Measurements from ENCODE around the gene SH3D21. TPM values are rescaled to one million over a fixed set of nuclear protein-coding genes. Genes with fewer than 3 reads are reported as not detected.

SH3D21 gene
- total RNA-seq, 2 experiments from 2014 or later = 26.2 to 33.0 TPM

DNA sequence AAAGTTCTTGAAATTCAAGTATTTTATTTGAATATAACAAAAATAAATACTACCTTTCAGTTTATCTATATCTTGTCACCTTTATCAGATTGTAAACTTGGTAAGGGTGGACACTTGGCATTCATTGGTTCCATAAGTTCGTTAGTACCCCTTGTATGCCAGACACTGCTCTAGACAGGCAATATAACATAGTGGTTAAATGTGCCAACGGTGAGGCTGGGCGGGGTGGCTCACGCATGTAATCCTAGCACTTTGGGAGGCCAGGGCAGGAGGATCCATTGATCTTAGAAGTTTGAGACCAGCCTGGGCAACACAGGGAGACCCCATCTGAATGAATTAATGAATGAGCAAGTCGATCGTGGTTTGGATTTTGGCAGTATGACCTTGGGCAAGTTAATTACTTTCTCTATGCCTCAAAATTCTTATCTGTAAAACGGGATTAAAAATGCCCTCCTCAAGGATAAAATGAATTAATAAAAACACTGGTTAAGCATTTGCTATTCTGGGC is 26.3 kb upstream of the SH3D21 start:
- no peak for DNase-seq
- ATAC-seq = no peak
- intact Hi-C loops (cut with DNase I, micrococcal nuclease) = no loop called here
- Mint-ChIP-seq H3K4me3 (no peak overlapping the region), H3K4me1 (peaks cover 42% of the 10 kb centered on the region), H3K27me3 (no peaks in the 10 kb centered on the region), H3K36me3 (ENCODE audit: low read depth) (peaks cover 15% of the 10 kb centered on the region), H3K9me3 (ENCODE audit: low read depth) (no peaks in the 10 kb centered on the region), H3K27ac (peak overlapping the region; percentile 81)
- CTCF ChIA-PET = interaction anchor here (0.6 to 2.4 kb wide), 10 partner anchors 11 to 186 kb away, joined by 3 to 7 read pairs (median 3); partner anchors contain the start of gene TRAPPC3
- POLR2A ChIA-PET = no interaction called here

DNA sequence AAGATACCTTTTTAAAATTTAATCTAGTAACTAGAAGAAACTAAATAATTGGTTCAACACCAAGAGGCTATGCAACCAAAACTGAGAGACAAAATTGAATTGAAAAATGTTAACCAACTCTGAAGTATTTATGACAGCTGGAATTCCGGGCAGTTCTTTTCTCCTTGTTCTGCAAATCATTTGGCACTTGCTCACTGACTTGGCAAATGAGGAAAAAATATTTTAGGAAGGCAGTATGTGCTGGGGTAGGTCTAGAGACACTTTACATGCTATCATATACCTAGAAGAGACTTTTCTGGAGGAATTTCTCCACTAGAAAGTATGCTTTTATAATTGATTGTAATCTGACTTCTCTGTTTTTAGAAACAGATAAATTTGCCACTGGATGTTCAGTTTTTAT is 22.1 kb upstream of the SH3D21 start:
- POLR2A ChIA-PET = no interaction called here
- CTCF ChIA-PET = interaction anchor here (0.7 to 4.0 kb wide), 7 partner anchors 9 to 150 kb away, joined by 3 to 26 read pairs (median 3); partner anchors contain the start of gene TRAPPC3
- peaks cover 50% of the 10 kb centered on the region for H3K4me1 Mint-ChIP-seq

GRCh38 chr1:36284517-36284916 is 21.7 kb upstream of the SH3D21 start:
- POLR2A ChIA-PET = no interaction called here
- ATAC-seq = no peak
- CTCF ChIA-PET = interaction anchor here (1.0 to 4.0 kb wide), 9 partner anchors 16 to 183 kb away, joined by 3 to 46 read pairs (median 6); partner anchors contain the start of gene TRAPPC3
- Mint-ChIP-seq H3K27me3 (no peaks in the 10 kb centered on the region), H3K36me3 (ENCODE audit: low read depth) (peaks cover 49% of the 10 kb centered on the region), H3K9me3 (ENCODE audit: low read depth) (no peaks in the 10 kb centered on the region), H3K27ac (peak overlapping the region; percentile 61), H3K4me1 (peaks cover 45% of the 10 kb centered on the region), H3K4me3 (no peak overlapping the region)
- no peak for DNase-seq
- intact Hi-C loops (cut with DNase I, micrococcal nuclease) = loop anchor here in 1 of 2 experiments (2.0 kb wide), 1 partner anchor 60 kb away; the partner anchor contains the start of gene THRAP3

More for the DNA sequence above, 22.1 kb upstream of the SH3D21 start:
- intact Hi-C loops (cut with DNase I, micrococcal nuclease) = loop anchor here in 1 of 2 experiments (2.0 kb wide), 1 partner anchor 59 kb away; the partner anchor contains the start of gene THRAP3
- ATAC-seq (no peak), DNase-seq (no peak)
- H3K9me3 Mint-ChIP-seq (ENCODE audit: low read depth) = no peaks in the 10 kb centered on the region
- H3K27ac Mint-ChIP-seq = peak overlapping the region; percentile 61
- H3K4me3 Mint-ChIP-seq = no peak overlapping the region
- no peaks in the 10 kb centered on the region for H3K27me3 Mint-ChIP-seq
- peaks cover 46% of the 10 kb centered on the region for H3K36me3 Mint-ChIP-seq (ENCODE audit: low read depth)

DNA sequence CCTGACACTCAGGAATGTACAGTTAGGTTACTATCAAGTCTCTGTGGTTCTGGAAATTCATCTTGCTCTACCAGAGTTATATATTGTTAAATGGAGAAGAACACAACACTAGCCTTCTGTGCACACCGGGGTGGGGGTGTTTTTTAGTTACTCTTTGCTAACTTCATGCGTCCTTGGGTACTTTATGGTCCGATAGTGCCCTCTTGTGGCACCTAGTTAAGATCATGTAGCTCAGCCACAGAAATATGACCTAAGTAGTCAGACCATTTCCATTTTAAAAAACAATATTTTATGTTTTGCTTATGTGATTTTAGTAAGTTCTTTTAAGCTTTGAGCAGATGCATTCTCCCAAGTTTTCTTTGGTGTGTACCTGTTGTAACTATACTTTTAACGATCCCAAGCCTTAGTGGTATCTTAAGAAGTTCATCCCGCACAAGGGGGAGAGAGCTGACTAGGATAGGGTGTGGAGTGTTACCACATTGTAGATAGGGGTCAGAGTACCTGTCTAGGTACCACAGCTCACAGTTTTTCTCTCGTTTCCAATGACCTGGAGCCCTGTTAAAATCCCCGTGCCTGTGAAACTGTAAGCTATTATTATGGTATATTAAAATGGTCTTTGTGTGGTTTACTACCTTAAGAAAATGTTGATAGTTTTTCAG is 20.6 kb upstream of the SH3D21 start:
- DNase-seq (peak; percentile 78), ATAC-seq (peak; percentile 78)
- Mint-ChIP-seq H3K4me1 (peaks cover 35% of the 10 kb centered on the region), H3K27me3 (no peaks in the 10 kb centered on the region), H3K4me3 (no peak overlapping the region), H3K36me3 (ENCODE audit: low read depth) (peaks cover 54% of the 10 kb centered on the region), H3K9me3 (ENCODE audit: low read depth) (no peaks in the 10 kb centered on the region), H3K27ac (peak overlapping the region; percentile 82)
- POLR2A ChIA-PET = interaction anchor here (0.6 to 1.1 kb wide), 5 partner anchors 9 to 125 kb away, joined by 3 to 4 read pairs (median 3); partner anchors contain the start of gene EVA1B
- intact Hi-C loops (cut with DNase I, micrococcal nuclease) = loop anchor here (1.0 to 2.0 kb wide), 4 partner anchors 61 to 186 kb away; partner anchors contain the start of genes TRAPPC3 (in 2 of the 2) and THRAP3 (in 1 of the 2)
- CTCF ChIA-PET = interaction anchor here (0.6 to 3.0 kb wide), 46 partner anchors 8 to 1193 kb away, joined by 3 to 46 read pairs (median 4); partner anchors contain the start of genes THRAP3 and TRAPPC3

GRCh38 chr1:36286802-36287201 is 19.4 kb upstream of the SH3D21 start:
- Mint-ChIP-seq H3K9me3 (ENCODE audit: low read depth) (no peaks in the 10 kb centered on the region), H3K27me3 (no peaks in the 10 kb centered on the region), H3K27ac (peak overlapping the region; percentile 82), H3K36me3 (ENCODE audit: low read depth) (peaks cover 61% of the 10 kb centered on the region), H3K4me3 (no peak overlapping the region), H3K4me1 (peaks cover 25% of the 10 kb centered on the region)
- intact Hi-C loops (cut with DNase I, micrococcal nuclease) = no loop called here
- no peak for ATAC-seq
- POLR2A ChIA-PET = no interaction called here
- CTCF ChIA-PET = interaction anchor here (0.7 to 3.0 kb wide), 12 partner anchors 9 to 192 kb away, joined by 3 to 46 read pairs (median 6); partner anchors contain the start of gene TRAPPC3
- DNase-seq = no peak

DNA sequence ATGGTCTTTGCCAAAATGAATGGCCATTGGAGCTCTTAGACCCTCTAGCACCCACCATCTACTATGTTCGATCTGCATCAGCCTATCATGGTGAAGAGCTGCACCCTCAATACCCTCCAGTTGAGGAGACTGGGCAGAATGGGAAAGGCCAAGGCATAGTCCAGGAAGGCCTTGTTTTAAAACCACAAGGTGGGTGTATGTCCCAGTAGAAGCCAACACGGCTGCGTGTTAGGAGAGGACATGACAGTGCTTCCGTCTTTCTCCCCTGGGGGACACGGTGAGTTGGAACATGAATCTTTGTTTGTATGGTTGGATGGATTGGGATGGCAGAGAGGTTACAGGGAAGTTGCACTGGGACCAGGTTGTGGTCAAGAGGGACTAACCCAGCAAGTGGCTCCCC is 18.6 kb upstream of the SH3D21 start:
- no peaks in the 10 kb centered on the region for H3K9me3 Mint-ChIP-seq (ENCODE audit: low read depth)
- ATAC-seq (no peak), DNase-seq (no peak)
- ChIA-PET POLR2A (no interaction called here), CTCF (interaction anchor here (0.5 to 3.0 kb wide), 8 partner anchors 10 to 153 kb away, joined by 3 to 19 read pairs (median 5); partner anchors contain the start of gene TRAPPC3)
- H3K27me3 Mint-ChIP-seq = no peaks in the 10 kb centered on the region
- peaks cover 64% of the 10 kb centered on the region for H3K36me3 Mint-ChIP-seq (ENCODE audit: low read depth)
- H3K27ac Mint-ChIP-seq = peak overlapping the region; percentile 52
- intact Hi-C loops (cut with DNase I, micrococcal nuclease) = no loop called here
- H3K4me1 Mint-ChIP-seq = peaks cover 23% of the 10 kb centered on the region
- no peak overlapping the region for H3K4me3 Mint-ChIP-seq

DNA sequence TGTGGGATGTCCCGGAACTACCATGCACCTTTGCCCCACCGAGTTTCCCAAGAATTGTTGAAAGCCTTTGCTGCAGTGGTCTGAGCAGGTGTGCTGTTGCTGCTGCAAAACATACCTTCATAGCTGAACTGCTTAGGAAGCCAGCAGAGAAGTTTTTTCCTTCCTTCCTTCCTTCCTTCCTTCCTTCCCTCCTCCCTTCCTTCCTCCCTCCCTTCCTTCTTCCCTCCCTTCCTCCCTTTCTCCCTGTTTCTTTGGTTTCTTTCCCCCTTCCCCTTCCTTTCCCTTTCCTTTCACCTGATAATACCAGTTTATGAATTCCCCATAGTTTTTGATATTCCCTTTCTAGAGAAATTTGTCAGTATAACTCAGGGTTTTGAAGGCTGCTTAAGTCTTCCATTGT is 10.8 kb upstream of the SH3D21 start:
- CTCF ChIA-PET = no interaction called here
- no peak for ATAC-seq
- POLR2A ChIA-PET = no interaction called here
- intact Hi-C loops (cut with DNase I, micrococcal nuclease) = no loop called here
- peak overlapping the region; percentile 67 for H3K27ac Mint-ChIP-seq
- H3K36me3 Mint-ChIP-seq (ENCODE audit: low read depth) = peaks cover 50% of the 10 kb centered on the region
- H3K4me1 Mint-ChIP-seq = peaks cover 16% of the 10 kb centered on the region
- DNase-seq = no peak
- no peak overlapping the region for H3K4me3 Mint-ChIP-seq
- H3K9me3 Mint-ChIP-seq (ENCODE audit: low read depth) = no peaks in the 10 kb centered on the region
- H3K27me3 Mint-ChIP-seq = no peaks in the 10 kb centered on the region

- no peaks in the 10 kb centered on the region for H3K27me3 Mint-ChIP-seq
Measured at GRCh38 chr1:36297062-36297461, 9.1 kb upstream of the SH3D21 start.

DNA sequence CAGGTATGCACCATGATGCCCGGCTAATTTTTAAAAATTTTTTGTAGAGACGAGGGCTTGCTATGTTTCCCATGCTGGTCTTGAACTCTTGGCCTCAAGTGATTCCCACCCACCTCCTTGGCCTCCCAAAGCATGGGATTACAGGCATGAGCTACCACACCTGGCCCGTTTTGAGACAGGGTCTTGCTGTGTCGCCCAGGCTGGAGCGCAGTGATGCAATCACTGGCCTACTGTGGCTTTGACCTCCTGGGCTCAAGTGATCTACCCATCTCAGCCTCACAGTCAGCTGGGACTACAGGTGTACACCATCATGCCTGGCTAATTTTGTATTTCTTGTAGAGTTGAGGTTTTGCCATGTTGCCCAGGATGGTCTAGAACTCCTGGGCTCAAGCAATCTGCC is 7.5 kb upstream of the SH3D21 start:
- peaks cover 58% of the 10 kb centered on the region for H3K36me3 Mint-ChIP-seq (ENCODE audit: low read depth)
- POLR2A ChIA-PET = interaction anchor here (0.7 kb wide), 1 partner anchor 85 kb away, joined by 3 read pairs; no protein-coding TSS in a partner anchor
- ATAC-seq = no peak
- no peak overlapping the region for H3K4me3 Mint-ChIP-seq
- H3K4me1 Mint-ChIP-seq = peaks cover 46% of the 10 kb centered on the region
- no peaks in the 10 kb centered on the region for H3K9me3 Mint-ChIP-seq (ENCODE audit: low read depth)
- CTCF ChIA-PET = interaction anchor here (2.7 to 4.1 kb wide), 4 partner anchors 10 to 149 kb away, joined by 7 to 22 read pairs (median 20); partner anchors contain the start of genes EVA1B and TRAPPC3
- DNase-seq = no peak
- H3K27ac Mint-ChIP-seq = peak overlapping the region; percentile 69
- H3K27me3 Mint-ChIP-seq = no peaks in the 10 kb centered on the region
- intact Hi-C loops (cut with DNase I, micrococcal nuclease) = no loop called here

More at GRCh38 chr1:36297062-36297461, 9.1 kb upstream of the SH3D21 start:
- Mint-ChIP-seq H3K9me3 (ENCODE audit: low read depth) (no peaks in the 10 kb centered on the region), H3K27ac (peak overlapping the region; percentile 64), H3K4me1 (peaks cover 32% of the 10 kb centered on the region), H3K36me3 (ENCODE audit: low read depth) (peaks cover 55% of the 10 kb centered on the region), H3K4me3 (no peak overlapping the region)
- CTCF ChIA-PET = interaction anchor here (1.1 to 4.1 kb wide), 3 partner anchors 46 to 148 kb away, joined by 3 to 22 read pairs (median 3); partner anchors contain the start of gene TRAPPC3
- no peak for DNase-seq
- intact Hi-C loops (cut with DNase I, micrococcal nuclease) = no loop called here
- no peak for ATAC-seq
- POLR2A ChIA-PET = no interaction called here

DNA sequence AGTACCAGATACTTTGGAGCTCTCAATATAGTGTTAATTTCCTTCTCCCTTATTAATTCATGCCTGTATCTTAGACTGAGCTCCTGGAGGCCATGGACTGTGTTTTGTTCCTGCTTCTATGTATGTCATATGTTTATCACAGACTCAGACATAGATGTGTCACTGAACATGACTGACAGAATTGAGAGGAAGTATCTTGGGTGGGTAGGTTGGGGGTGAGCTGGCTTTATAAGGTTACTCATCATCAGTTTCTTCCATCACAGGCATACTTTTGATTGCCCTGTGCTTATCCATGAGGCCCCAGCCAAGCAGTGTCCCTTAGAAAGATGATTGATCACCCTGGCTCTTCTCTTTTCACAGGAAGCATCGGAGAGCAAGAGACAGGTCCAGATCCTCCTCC is 5.6 kb upstream of the SH3D21 start:
- peak; percentile 49 for DNase-seq
- peak; percentile 72 for ATAC-seq
- intact Hi-C loops (cut with DNase I, micrococcal nuclease) = loop anchor here (1.0 kb wide), 4 partner anchors 19 to 151 kb away; partner anchors contain the start of genes THRAP3 (in 1 of the 2) and TRAPPC3 (in 1 of the 2)
- no peaks in the 10 kb centered on the region for H3K9me3 Mint-ChIP-seq (ENCODE audit: low read depth)
- H3K4me1 Mint-ChIP-seq = peaks cover 64% of the 10 kb centered on the region
- peaks cover 61% of the 10 kb centered on the region for H3K36me3 Mint-ChIP-seq (ENCODE audit: low read depth)
- CTCF ChIA-PET = interaction anchor here (0.7 to 4.1 kb wide), 18 partner anchors 9 to 151 kb away, joined by 3 to 22 read pairs (median 5); partner anchors contain the start of genes EVA1B, LSM10, OSCP1 and THRAP3
- peak overlapping the region; percentile 3 for H3K4me3 Mint-ChIP-seq
- H3K27me3 Mint-ChIP-seq = no peaks in the 10 kb centered on the region
- H3K27ac Mint-ChIP-seq = peak overlapping the region; percentile 87
- POLR2A ChIA-PET = interaction anchor here (0.5 to 1.5 kb wide), 7 partner anchors 15 to 165 kb away, joined by 3 to 8 read pairs (median 6); partner anchors contain the start of genes EVA1B, THRAP3 and TRAPPC3

DNA sequence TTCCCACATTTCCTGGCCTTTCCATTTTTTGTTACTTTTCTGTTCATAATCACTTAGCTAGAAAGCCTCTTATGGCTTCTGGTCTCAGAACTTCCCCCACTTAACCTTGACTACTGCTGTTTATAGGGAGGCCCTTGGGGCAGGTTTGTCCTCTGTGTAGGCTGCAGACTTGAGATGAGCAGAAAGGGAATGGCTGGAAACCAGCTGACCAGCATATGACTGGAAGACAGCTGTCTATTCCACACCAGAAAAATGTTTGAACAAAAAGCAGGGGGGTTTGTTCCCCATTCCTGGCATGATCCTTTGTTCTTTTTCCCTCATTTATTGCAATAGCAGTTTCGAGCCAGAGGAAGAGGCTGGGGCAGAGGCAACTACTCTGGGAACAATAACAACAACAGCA is 4.9 kb upstream of the SH3D21 start:
- Mint-ChIP-seq H3K4me3 (no peak overlapping the region), H3K27ac (peak overlapping the region; percentile 87), H3K27me3 (no peaks in the 10 kb centered on the region), H3K4me1 (peaks cover 68% of the 10 kb centered on the region), H3K9me3 (ENCODE audit: low read depth) (no peaks in the 10 kb centered on the region), H3K36me3 (ENCODE audit: low read depth) (peaks cover 63% of the 10 kb centered on the region)
- ChIA-PET POLR2A (interaction anchor here (0.6 to 1.5 kb wide), 4 partner anchors 16 to 152 kb away, joined by 3 to 8 read pairs (median 4); partner anchors contain the start of genes THRAP3 and TRAPPC3), CTCF (interaction anchor here (0.7 to 4.1 kb wide), 9 partner anchors 10 to 152 kb away, joined by 3 to 22 read pairs (median 7); partner anchors contain the start of genes EVA1B and TRAPPC3)
- intact Hi-C loops (cut with DNase I, micrococcal nuclease) = no loop called here
- ATAC-seq (no peak), DNase-seq (no peak)
